Liver (tissue), 9 donors: Measurements from ENCODE around the gene FBXO47. TPM values are rescaled to one million over a fixed set of nuclear protein-coding genes. Genes with fewer than 3 reads are reported as not detected.

Experiments used
- DNase-seq: peaks from one replicate; pipeline ENCODE4 v3.0.0-alpha.2; 2017; ENCODE audit warnings: low spot score
- H3K27ac ChIP-seq, 2 donors: one replicate each; pipeline ENCODE4 v1.7.0; 2013; ENCODE audit warnings: inconsistent platforms in 2 of 2, low read length in 2 of 2, control low read depth in 1 of 2, low read depth in 1 of 2, mild to moderate bottlenecking in 1 of 2
- H3K27me3 ChIP-seq, 4 donors: one replicate each; pipeline versions ENCODE4 v1.6.1 to v1.7.0; 2013; ENCODE audit warnings: low read length in 3 of 4, inconsistent platforms in 1 of 4, mild to moderate bottlenecking in 1 of 4, moderate library complexity in 1 of 4; ENCODE audit not compliant: control insufficient read depth in 4 of 4, insufficient read depth in 4 of 4
- H3K36me3 ChIP-seq, 4 donors: one replicate each; pipeline versions ENCODE4 v1.6.1 to v1.7.0; 2013; ENCODE audit warnings: low read length in 3 of 4, mild to moderate bottlenecking in 3 of 4, low read depth in 1 of 4, moderate library complexity in 1 of 4; ENCODE audit not compliant: control insufficient read depth in 4 of 4, insufficient read depth in 3 of 4
- H3K4me1 ChIP-seq, 4 donors: one replicate each; pipeline versions ENCODE4 v1.6.1 to v1.7.0; 2013; ENCODE audit warnings: low read length in 3 of 4, mild to moderate bottlenecking in 3 of 4, moderate library complexity in 1 of 4; ENCODE audit not compliant: control insufficient read depth in 4 of 4, insufficient read depth in 4 of 4
- H3K4me3 ChIP-seq, 3 donors: one replicate each; pipeline versions ENCODE4 v1.6.1 to v1.7.0; 2013; ENCODE audit warnings: low read length in 3 of 3, control low read depth in 1 of 3, low read depth in 1 of 3, mild to moderate bottlenecking in 1 of 3
- H3K9ac ChIP-seq, 2 donors: one replicate each; pipeline ENCODE4 v1.7.0; 2013; ENCODE audit warnings: low read length in 2 of 2, mild to moderate bottlenecking in 2 of 2, moderate library complexity in 2 of 2, control low read depth in 1 of 2, low read depth in 1 of 2
- H3K9me3 ChIP-seq, 4 donors: one replicate each; pipeline versions ENCODE4 v1.6.1 to v1.7.0; 2013; ENCODE audit warnings: low read length in 3 of 4; ENCODE audit not compliant: control insufficient read depth in 4 of 4
- ATF3 ChIP-seq: IDR thresholded peaks from 2 replicates; pipeline ENCODE4 v1.6.1; 2016; ENCODE audit warnings: antibody characterized with exemption
- CTCF ChIP-seq: fragments of 150-350 bp; IDR thresholded peaks from 2 replicates; pipeline ENCODE4 v1.5.1; 2017; ENCODE audit warnings: improper control_type of control experiment, low read depth, low read length; ENCODE audit not compliant: missing input control
- EGR1 ChIP-seq, 2 donors: IDR thresholded peaks; 2 replicates each; pipeline ENCODE4 v1.6.1; 2016 to 2018; ENCODE audit warnings: antibody characterized with exemption in 2 of 2, low read depth in 2 of 2
- FOXA1 ChIP-seq: IDR thresholded peaks from 2 replicates; pipeline ENCODE4 v1.6.1; 2016; ENCODE audit warnings: antibody characterized with exemption
- FOXA2 ChIP-seq: IDR thresholded peaks from 2 replicates; pipeline ENCODE4 v1.6.1; 2016; ENCODE audit warnings: antibody characterized with exemption
- GABPA ChIP-seq, 2 donors: IDR thresholded peaks in 1 of 2; conservative IDR thresholded peaks in 1 of 2; 2 replicates each; pipeline ENCODE4 v1.6.1; 2016; ENCODE audit warnings: antibody characterized with exemption in 2 of 2, mild to moderate bottlenecking in 1 of 2, moderate library complexity in 1 of 2
- HNF4A ChIP-seq, 2 donors: conservative IDR thresholded peaks; 2 replicates each; pipeline ENCODE4 v1.6.1; 2016; ENCODE audit warnings: antibody characterized with exemption in 2 of 2, mild to moderate bottlenecking in 2 of 2
- HNF4G ChIP-seq: IDR thresholded peaks from 2 replicates; pipeline ENCODE4 v1.6.1; 2016; ENCODE audit warnings: antibody characterized with exemption
- JUND ChIP-seq, 2 donors: IDR thresholded peaks; 2 replicates each; pipeline ENCODE4 v1.6.1; 2016; ENCODE audit warnings: antibody characterized with exemption in 2 of 2
- MAX ChIP-seq: IDR thresholded peaks from 2 replicates; pipeline ENCODE4 v1.6.1; 2016; ENCODE audit warnings: antibody characterized with exemption
- NR2F2 ChIP-seq: IDR thresholded peaks from 2 replicates; pipeline ENCODE4 v1.6.1; 2016; ENCODE audit warnings: antibody characterized with exemption
- RAD21 ChIP-seq, 2 donors: IDR thresholded peaks; 2 replicates each; pipeline ENCODE4 v1.6.1; 2016; ENCODE audit warnings: antibody characterized with exemption in 2 of 2, mild to moderate bottlenecking in 2 of 2
- REST ChIP-seq: IDR thresholded peaks from 2 replicates; pipeline ENCODE4 v1.6.1; 2016; ENCODE audit warnings: antibody characterized with exemption, mild to moderate bottlenecking
- RXRA ChIP-seq, 2 donors: IDR thresholded peaks; 2 replicates each; pipeline ENCODE4 v1.6.1; 2017 to 2018; ENCODE audit warnings: antibody characterized with exemption in 2 of 2, mild to moderate bottlenecking in 1 of 2
- SP1 ChIP-seq: IDR thresholded peaks from 2 replicates; pipeline ENCODE4 v1.6.1; 2018; ENCODE audit warnings: antibody characterized with exemption, mild to moderate bottlenecking
- TAF1 ChIP-seq: conservative IDR thresholded peaks from 2 replicates; pipeline ENCODE4 v1.6.1; 2016; ENCODE audit warnings: antibody characterized with exemption, mild to moderate bottlenecking
- YY1 ChIP-seq: IDR thresholded peaks from 2 replicates; pipeline ENCODE4 v1.6.1; 2016; ENCODE audit warnings: antibody characterized with exemption, mild to moderate bottlenecking
- ZBTB33 ChIP-seq: IDR thresholded peaks from 2 replicates; pipeline ENCODE4 v1.6.1; 2016; ENCODE audit warnings: antibody characterized with exemption
- WGBS: extraction: QIAGEN DNeasy Blood & Tissue Kit; methylation state at CpG from one replicate; pipeline ENCODE4 v1.1.7; 2013; 5-methylcytosine and 5-hydroxymethylcytosine counted together
- polyA plus RNA-seq, 2 donors: library from polyadenylated mRNA; stranded (reverse) in 1 of 2; unstranded in 1 of 2; fragments of 200-250 nt in 1 of 2; fragments of >200 nt in 1 of 2; fragmentation: Nextera tagmentation in 1 of 2; extraction: Ambion mirVana in 1 of 2; gene quantifications; one replicate each; pipeline versions ENCODE4 v1.2.1 to v1.2.3, GENCODE V29; 2013 to 2015
- total RNA-seq, 2 donors: library from RNA; depleted of rRNA; stranded (reverse); fragments of >200 nt; gene quantifications; one replicate each; pipeline ENCODE4 v1.2.3, GENCODE V29; 2014
- donor health status: healthy.
- donor health status: healthy.
- donor health status: healthy.
- donor health status: healthy.
- donor health status: healthy.

Gene FBXO47
- total and polyA plus RNA-seq, 4 donors: not detected

- DNase-seq: no peak
- Histone ChIP-seq H3K27ac (peak overlapping the region in 1 of 2 donors; percentile 34), H3K9ac (no peak overlapping the region), H3K36me3 (peaks cover 0 to 12% (median 7%) of the 10 kb centered on the region in 4 donors), H3K27me3 (no peaks in the 10 kb centered on the region), H3K4me1 (peaks cover 16 to 44% (median 39%) of the 10 kb centered on the region in 4 donors), H3K4me3 (no peak overlapping the region), H3K9me3 (no peaks in the 10 kb centered on the region)
- WGBS: 43% methylated on average over 10 of the region's 10 CpGs
- TF ChIP-seq RXRA (IDR thresholded peaks at IDR 0.05) (no peak), FOXA2 (no peak), EGR1 (IDR thresholded peaks at IDR 0.05; ENCODE audit: low read depth in 2 of 2) (no peak), HNF4G (no peak), NR2F2 (peak; percentile 76), TAF1 (no peak), ATF3 (no peak), GABPA (IDR thresholded peaks at IDR 0.05 in 1 of 2, conservative IDR thresholded peaks at IDR 0.05 in 1 of 2) (no peak), MAX (peak; percentile 26), JUND (IDR thresholded peaks at IDR 0.05) (no peak), CTCF (no peak), REST (no peak), YY1 (no peak), RAD21 (IDR thresholded peaks at IDR 0.05) (peak in 1 of 2 donors; percentile 1), HNF4A (conservative IDR thresholded peaks at IDR 0.05) (no peak), SP1 (peak; percentile 31), ZBTB33 (no peak), FOXA1 (no peak)
Measured at GRCh38 chr17:38900978-38901656, 66.1 kb downstream of the FBXO47 start.
